GM13976 (cell line): ENCODE measurements around the gene YEATS2.

ENCODE experiments used
- DNase-seq: peaks from one replicate; pipeline ENCODE4 v3.0.0; 2012; ENCODE audit warnings: low spot score
- in situ Hi-C: fragments of 300-500 bp; cut with MboI; formaldehyde crosslinking; loops from one replicate; pipeline ENCODE4 v1.12.0; 2022; ENCODE audit warnings: low sequenced_read_pairs, mixed read lengths, inconsistent platforms; ENCODE audit not compliant: unreplicated experiment
- TF ChIP-seq, protein P1 (sequence below): IDR thresholded peaks from 2 replicates; pipeline ENCODE4 v1.5.1; 2012; ENCODE audit warnings: borderline replicate concordance, mild to moderate bottlenecking; ENCODE audit not compliant: insufficient read depth; ENCODE audit errors: extremely low read depth, missing control alignments, control extremely low read depth

Gene YEATS2

GRCh38 chr3:183828538-183828870 lies 130.9 kb downstream of the YEATS2 start:
- in situ Hi-C loops = no loop called here

DNA sequence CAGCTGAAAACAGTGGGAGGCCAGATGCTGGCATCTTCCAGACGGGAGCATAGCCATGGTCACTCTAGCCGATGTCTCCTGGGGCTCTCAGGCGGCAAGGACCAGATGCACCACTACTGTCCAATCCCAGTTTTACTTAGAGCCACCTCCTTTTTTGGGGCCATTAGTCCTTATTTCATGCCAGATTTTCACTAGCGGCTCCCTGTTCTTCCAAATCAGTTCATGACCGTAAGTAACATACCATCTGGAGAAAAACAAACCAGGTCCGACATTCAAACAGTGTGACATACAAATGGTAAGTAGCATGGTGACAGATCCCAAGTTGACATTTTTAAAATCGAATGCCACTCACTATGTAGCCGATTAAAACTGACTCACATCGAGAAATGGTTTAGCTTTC lies 131.9 kb downstream of the YEATS2 start:
- TF ChIP-seq, protein P1, sequence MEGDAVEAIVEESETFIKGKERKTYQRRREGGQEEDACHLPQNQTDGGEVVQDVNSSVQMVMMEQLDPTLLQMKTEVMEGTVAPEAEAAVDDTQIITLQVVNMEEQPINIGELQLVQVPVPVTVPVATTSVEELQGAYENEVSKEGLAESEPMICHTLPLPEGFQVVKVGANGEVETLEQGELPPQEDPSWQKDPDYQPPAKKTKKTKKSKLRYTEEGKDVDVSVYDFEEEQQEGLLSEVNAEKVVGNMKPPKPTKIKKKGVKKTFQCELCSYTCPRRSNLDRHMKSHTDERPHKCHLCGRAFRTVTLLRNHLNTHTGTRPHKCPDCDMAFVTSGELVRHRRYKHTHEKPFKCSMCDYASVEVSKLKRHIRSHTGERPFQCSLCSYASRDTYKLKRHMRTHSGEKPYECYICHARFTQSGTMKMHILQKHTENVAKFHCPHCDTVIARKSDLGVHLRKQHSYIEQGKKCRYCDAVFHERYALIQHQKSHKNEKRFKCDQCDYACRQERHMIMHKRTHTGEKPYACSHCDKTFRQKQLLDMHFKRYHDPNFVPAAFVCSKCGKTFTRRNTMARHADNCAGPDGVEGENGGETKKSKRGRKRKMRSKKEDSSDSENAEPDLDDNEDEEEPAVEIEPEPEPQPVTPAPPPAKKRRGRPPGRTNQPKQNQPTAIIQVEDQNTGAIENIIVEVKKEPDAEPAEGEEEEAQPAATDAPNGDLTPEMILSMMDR = no peak
- DNase-seq = no peak
- in situ Hi-C loops = no loop called here

More at GRCh38 chr3:183828538-183828870, 130.9 kb downstream of the YEATS2 start:
- DNase-seq = no peak
- TF ChIP-seq, protein P1 = no peak

GRCh38 chr3:183830187-183830586 lies 132.6 kb downstream of the YEATS2 start:
- in situ Hi-C loops = no loop called here
- DNase-seq = no peak
- TF ChIP-seq, protein P1 = no peak

- in situ Hi-C loops = no loop called here
- DNase-seq = no peak
- TF ChIP-seq, protein P1 = no peak
Observed at GRCh38 chr3:183833516-183833915, 135.9 kb downstream of the YEATS2 start.

GRCh38 chr3:183837390-183837789 lies 139.8 kb downstream of the YEATS2 start:
- DNase-seq = no peak
- TF ChIP-seq, protein P1 = no peak
- in situ Hi-C loops = no loop called here

DNA sequence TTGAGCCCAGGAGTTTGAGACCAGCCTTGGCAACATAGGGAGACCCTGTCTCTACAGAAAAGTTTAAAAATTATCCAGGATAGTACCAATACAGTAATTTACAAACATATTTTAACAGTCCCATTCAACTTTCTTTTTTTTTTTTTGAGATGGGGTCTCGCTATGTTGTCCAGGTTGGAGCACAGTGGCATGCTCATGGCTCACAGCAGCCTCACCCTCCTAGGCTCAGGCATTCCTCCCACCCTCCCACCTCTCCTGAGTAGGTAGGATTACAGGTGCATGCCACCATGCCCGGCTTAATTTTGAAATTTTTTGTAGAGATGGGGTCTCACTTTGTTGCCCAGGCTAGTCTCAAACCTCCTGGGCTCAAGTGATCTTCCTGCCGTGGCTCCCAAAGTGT lies 140.3 kb downstream of the YEATS2 start:
- TF ChIP-seq, protein P1 = no peak
- in situ Hi-C loops = no loop called here
- no peak for DNase-seq

- DNase-seq = no peak
- in situ Hi-C loops = no loop called here
- TF ChIP-seq, protein P1 = no peak
Observed at GRCh38 chr3:183839751-183840150, 142.2 kb downstream of the YEATS2 start.
